GM21447 (cell line): ENCODE measurements around the gene CYB5R4.
"Not testable (repeated sequence)": the region's sequence is repeated elsewhere in the genome, so short reads cannot be mapped to it uniquely, and the experiment has no call there.

Experiments used
- ATAC-seq: cut with Tn5 transposase; IDR thresholded peaks from one replicate; pipeline ENCODE4 v1.9.1; 2021; ENCODE audit not compliant: unreplicated experiment

Gene CYB5R4

DNA sequence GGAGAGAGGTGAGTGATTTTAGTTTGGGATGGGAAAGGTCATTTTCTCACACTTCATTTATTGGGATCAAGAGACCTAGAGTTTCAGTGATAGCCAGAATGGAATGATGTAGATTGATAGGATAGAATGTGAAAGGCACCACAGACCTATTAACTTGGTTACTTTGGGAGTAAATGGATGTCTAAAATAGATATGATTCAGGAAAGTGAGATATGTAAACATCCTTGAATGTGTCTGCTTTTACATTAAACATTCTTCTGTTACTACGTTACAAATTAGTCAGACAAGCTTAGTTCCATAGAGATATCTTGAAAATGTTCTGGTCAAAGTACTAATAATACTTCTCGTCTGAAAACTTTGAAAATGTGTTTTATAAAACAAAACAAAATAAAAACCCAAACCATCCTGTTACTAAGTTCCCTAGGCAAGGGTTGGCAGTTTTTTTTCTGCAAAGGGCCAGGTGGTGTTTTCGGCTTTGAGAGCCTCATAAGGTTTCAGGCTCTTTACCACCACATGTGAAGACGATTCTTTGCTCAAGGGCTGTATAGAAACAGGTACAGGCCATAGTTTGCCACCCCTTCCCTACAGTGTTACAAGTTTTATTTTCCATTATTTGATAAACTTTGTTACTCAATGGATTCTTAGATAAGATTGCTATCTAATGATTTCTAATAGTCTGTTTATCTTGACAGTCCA, 3.4 kb downstream of the CYB5R4 start:
- no peak for ATAC-seq

- ATAC-seq, result no peak
These were observed 7.6 kb downstream of the CYB5R4 start for GRCh38 chr6:83867043-83867442.

GRCh38 chr6:83867527-83868161, 8.2 kb downstream of the CYB5R4 start:
- no peak for ATAC-seq

- ATAC-seq, result no peak
These were observed 9.2 kb downstream of the CYB5R4 start for GRCh38 chr6:83868639-83869038.

- no peak for ATAC-seq
These were observed 11.2 kb downstream of the CYB5R4 start for GRCh38 chr6:83870649-83871048.

- no peak for ATAC-seq
These were observed 13.1 kb downstream of the CYB5R4 start for GRCh38 chr6:83872386-83873118.

DNA sequence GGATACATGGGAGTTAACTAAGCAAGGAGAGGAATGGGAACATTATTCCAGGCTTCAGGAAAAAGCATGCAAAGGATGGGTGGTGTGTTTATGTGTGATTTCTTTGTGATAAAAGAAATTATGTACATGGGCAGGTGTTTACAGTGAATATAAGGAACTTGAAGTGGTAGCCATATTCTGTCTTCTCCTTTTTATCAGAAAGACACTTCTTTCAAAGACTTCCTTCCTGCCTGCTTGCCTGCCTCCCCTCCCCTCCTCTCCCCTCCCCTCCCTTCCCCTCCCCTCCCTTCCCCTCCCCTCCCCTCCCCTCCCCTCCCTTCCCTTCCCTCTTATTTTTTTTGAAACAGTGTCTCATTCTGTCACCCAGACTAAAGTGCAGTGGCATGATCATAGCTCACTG, 14.4 kb downstream of the CYB5R4 start:
- ATAC-seq, result no peak

DNA sequence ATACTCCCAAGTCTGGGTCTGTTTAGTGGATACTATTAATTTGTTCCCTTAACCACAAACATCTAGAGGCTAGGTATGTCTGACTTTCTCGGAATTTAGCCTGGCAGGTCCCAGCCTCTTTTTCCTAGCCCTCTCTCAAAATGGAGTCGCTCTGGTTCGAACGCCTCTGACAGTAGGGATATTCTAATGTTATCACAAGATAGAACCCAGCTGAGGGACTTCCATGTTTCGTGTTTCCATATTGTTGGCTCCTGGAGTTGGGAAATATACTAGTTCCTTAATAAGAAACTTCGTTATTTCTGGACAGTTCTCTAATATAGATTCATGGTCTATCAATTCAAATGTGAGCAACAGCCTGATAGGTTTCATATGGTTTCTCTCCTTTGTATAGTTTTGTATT, 16.4 kb downstream of the CYB5R4 start:
- ATAC-seq, result no peak

GRCh38 chr6:83878902-83879644, 19.6 kb downstream of the CYB5R4 start:
- no peak for ATAC-seq

DNA sequence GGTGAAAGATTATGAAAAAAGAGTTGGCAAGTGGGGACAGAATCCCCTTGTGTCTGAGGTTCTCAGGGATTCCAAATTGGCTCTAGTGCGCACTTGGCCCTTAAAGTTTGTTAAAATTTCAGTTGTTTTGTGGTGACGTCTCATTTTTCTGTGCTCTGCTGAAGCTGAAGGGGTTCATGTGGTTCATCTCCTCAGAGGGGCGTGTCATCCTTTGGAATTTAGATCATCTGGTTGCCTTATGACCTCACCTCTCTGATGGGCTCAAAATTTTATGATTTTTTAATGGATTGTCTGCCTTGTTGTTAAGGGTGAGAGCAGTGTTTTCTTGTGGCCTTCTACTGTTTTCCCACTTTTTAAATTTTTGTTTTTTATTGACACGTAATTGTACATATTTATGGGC, 20.3 kb downstream of the CYB5R4 start:
- ATAC-seq, result no peak

GRCh38 chr6:83883240-83883639, 23.8 kb downstream of the CYB5R4 start:
- no peak for ATAC-seq

DNA sequence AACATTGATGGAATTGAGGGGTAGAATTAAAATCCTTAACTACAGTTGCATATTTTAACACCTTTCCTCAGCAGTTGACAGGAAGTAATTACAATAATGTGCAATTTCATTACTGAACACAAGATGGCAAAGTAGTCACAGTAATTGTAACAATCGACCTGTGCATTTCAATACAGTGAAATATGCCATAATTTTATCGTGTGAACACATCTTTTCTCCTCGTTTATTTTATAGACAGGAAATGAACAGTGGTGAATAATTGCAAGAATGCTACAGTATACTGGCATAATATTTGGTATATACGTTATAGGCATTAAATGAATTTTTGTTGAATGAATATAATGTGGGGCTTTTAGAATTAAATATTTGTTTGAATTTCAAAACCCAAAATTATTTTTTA, 25.0 kb downstream of the CYB5R4 start:
- ATAC-seq, result peak; percentile 81

GRCh38 chr6:83885984-83886383, 26.5 kb downstream of the CYB5R4 start:
- ATAC-seq, result no peak

- ATAC-seq, result no peak
These were observed 30.1 kb downstream of the CYB5R4 start for GRCh38 chr6:83889621-83890020.

GRCh38 chr6:83890520-83890919, 31.0 kb downstream of the CYB5R4 start:
- ATAC-seq, result no peak

DNA sequence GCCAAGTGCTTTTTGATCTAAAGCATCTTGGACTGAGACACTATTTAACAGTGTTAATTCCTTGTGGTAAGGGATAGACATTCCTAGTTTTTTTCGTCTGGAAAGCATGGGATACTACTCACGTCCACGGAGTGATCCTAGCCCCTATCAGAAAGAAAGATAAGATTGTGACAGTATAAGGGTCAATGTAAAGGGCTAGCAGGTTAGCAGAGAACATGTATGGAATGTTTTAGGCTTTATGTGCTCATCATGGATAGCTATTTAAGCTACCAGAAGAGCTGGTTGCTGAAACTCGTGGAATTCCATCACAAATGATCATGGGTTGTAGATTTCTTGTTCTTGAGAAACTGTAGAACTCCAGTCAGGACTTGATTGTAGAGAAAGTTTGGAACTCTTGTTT, 32.1 kb downstream of the CYB5R4 start:
- ATAC-seq, result no peak

DNA sequence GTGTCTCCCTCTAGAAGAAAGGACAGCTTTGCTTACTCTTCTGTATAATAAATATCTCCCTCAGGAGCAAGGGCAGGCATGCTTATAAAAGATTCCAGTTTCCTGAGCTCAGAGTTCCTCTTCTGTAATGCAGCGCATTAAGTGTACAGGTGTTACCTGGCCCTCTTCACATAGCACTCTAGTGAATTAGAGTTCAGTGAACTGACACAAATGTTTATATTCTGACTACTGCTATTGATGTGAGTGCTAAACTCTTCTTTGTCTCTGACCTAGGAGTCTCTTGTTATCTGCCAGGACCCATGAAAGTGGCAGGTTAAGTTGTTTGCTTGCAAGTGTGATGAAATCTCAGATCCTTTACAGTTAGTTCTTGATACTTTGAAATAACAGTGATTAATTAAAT, 33.5 kb downstream of the CYB5R4 start:
- ATAC-seq, result no peak

- not testable (repeated sequence) for ATAC-seq
These were observed 37.6 kb downstream of the CYB5R4 start for GRCh38 chr6:83897094-83897493.

DNA sequence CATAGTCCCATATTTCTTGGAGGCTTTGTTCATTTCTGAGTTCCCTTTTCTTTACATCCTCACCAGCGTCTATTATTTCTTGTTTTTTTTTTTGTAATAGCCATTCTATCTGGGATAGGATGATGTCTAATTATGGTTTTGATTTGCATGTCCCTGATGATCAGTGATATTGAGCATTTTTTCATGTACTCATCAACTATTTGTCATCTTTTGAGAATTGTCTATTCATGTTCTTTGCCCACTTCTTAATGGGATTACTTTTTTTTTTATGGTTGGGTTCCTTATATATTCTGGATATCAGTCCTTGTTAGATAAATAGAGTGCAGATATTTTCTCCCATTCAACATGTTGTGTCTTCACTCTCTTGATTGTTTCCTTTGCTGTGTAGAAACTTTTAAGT, 42.1 kb downstream of the CYB5R4 start:
- ATAC-seq, result no peak

DNA sequence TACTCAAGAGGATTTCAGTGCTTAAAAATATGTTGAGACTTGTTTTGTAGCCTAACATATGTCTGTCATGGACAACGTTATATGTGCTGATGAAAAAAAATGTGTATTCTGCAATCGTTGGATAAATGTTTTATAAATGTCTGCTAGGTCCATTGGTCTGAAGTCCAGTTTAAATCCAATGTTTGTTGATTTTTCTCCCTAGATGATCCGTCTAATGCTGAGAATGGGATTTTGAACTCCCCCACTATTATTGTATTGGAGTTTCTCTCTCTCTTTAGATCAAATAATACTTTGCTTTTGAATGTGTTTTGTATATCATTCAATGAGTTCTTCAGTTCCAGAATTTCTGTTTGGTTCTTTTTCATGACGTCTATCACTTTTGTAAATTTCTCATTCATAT, 44.9 kb downstream of the CYB5R4 start:
- ATAC-seq, result no peak

- no peak for ATAC-seq
These were observed 46.2 kb downstream of the CYB5R4 start for GRCh38 chr6:83905648-83906047.
